Measurements from ENCODE around the gene POC5. TPM values are rescaled to one million over a fixed set of nuclear protein-coding genes. Genes with fewer than 3 reads are reported as not detected.
A peak's percentile ranks its signal among the peaks of the same experiment; 100 is the strongest.

The POC5 gene
- total RNA-seq, 2 donors from 2014 or later, result 9.2 to 18.3 TPM

DNA sequence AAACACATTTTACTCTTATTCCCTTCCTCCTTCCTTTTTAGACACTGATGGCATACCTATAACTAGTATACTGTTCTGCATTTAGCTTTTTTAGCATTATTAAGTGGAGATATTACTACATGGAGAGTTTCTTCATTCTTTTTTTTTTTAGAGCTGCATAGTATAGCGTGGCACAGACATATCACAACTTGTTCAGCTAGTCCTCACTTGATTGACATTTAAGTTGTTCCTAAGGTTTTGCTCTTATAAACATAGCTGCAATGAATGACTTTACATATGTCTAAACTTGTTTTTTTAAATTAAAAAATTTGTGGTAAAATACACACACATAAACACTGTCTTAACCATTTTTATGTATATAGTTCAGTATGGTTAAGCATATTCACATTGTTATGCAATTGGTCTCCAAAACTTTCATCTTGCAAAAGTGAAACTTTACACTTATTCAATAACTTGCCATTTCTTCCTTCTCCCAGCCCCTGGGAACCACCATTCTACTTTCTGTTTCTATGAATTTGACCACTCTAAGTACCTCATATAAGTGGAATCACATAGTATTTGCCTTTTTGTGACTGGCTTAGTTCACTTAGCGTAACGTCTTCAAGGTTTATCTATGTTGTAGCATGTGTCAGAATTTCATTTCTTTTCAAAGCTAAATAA lies 57.3 kb downstream of the POC5 start:
- Mint-ChIP-seq H3K9me3 (no peaks in the 10 kb centered on the region), H3K36me3 (ENCODE audit: low read depth) (no peaks in the 10 kb centered on the region), H3K4me3 (no peak overlapping the region), H3K27me3 (no peaks in the 10 kb centered on the region), H3K4me1 (no peaks in the 10 kb centered on the region), H3K27ac (no peak overlapping the region)
- ATAC-seq (replicated peaks), result no peak

- Mint-ChIP-seq H3K4me1 (no peaks in the 10 kb centered on the region), H3K27ac (no peak overlapping the region), H3K27me3 (peaks cover 3% of the 10 kb centered on the region), H3K9me3 (no peaks in the 10 kb centered on the region), H3K4me3 (no peak overlapping the region), H3K36me3 (ENCODE audit: low read depth) (no peaks in the 10 kb centered on the region)
- ATAC-seq (replicated peaks), result no peak
These were observed 60.8 kb downstream of the POC5 start for GRCh38 chr5:75656311-75657003.

DNA sequence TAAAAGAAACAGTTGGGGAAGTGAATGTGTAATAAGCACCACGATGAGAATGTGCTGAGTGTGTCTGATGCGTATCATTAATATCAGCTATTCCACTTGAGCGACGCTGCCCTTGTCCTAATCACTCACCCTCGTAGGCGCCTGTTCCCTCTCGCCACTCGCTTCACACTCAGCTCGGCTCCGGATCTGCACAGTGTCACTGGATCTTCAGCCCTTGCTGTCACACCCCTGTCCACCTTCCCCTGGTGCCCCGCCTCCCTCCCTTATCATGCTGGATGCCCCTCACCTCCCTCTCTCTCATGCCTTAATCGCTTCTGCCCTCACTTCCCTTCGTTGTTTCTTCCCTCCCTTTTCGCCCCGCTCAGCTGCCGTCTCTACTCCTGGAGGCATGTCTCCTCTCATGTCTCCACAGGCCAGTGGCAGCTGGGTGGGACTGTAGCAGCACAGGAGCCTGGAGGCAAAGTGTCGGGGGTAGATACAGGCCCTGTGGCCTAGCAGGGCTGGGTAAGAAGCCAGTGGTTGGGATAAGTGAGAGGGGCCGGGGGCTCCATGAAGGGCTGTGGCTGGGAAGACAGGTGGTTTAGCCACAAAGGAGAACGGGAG lies 62.4 kb downstream of the POC5 start:
- Mint-ChIP-seq H3K27ac (peak overlapping the region; percentile 28), H3K36me3 (ENCODE audit: low read depth) (no peaks in the 10 kb centered on the region), H3K4me1 (no peaks in the 10 kb centered on the region), H3K27me3 (peaks cover 3% of the 10 kb centered on the region), H3K9me3 (no peaks in the 10 kb centered on the region), H3K4me3 (no peak overlapping the region)
- no peak for ATAC-seq (replicated peaks)

DNA sequence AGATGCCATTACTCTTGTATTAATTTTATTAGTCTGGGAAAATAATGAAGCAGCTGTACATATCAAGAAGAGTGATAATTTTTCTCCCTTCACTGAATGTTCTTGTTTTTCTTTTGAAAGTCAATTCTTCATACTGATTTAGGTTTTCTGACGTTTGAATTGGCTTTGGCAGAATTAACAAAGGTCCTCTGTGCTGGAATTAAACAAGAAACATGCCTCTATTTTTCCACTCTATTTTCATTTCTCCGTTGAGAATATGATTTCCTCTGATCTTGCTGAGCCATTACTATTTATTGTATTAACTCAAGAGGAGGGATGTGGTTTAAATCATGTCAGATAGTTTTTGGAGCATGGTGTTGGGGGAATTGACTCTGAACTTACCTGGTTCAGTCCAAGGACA lies 63.7 kb downstream of the POC5 start:
- Mint-ChIP-seq H3K27ac (no peak overlapping the region), H3K4me3 (no peak overlapping the region), H3K4me1 (no peaks in the 10 kb centered on the region), H3K27me3 (peaks cover 3% of the 10 kb centered on the region), H3K36me3 (ENCODE audit: low read depth) (no peaks in the 10 kb centered on the region), H3K9me3 (no peaks in the 10 kb centered on the region)
- ATAC-seq (replicated peaks), result no peak

GRCh38 chr5:75651575-75652238 lies 65.5 kb downstream of the POC5 start:
- ATAC-seq (replicated peaks), result no peak
- Mint-ChIP-seq H3K4me1 (no peaks in the 10 kb centered on the region), H3K27ac (no peak overlapping the region), H3K27me3 (peaks cover 3% of the 10 kb centered on the region), H3K4me3 (no peak overlapping the region), H3K36me3 (ENCODE audit: low read depth) (no peaks in the 10 kb centered on the region), H3K9me3 (no peaks in the 10 kb centered on the region)

GRCh38 chr5:75648712-75649111 lies 68.5 kb downstream of the POC5 start:
- Mint-ChIP-seq H3K9me3 (no peaks in the 10 kb centered on the region), H3K27me3 (no peaks in the 10 kb centered on the region), H3K4me1 (no peaks in the 10 kb centered on the region), H3K4me3 (no peak overlapping the region), H3K36me3 (ENCODE audit: low read depth) (no peaks in the 10 kb centered on the region), H3K27ac (no peak overlapping the region)
- ATAC-seq (replicated peaks), result peak; percentile 57

GRCh38 chr5:75640826-75641225 lies 76.4 kb downstream of the POC5 start:
- Mint-ChIP-seq H3K36me3 (ENCODE audit: low read depth) (no peaks in the 10 kb centered on the region), H3K9me3 (peaks cover 4% of the 10 kb centered on the region), H3K4me1 (no peaks in the 10 kb centered on the region), H3K27me3 (peaks cover 3% of the 10 kb centered on the region), H3K27ac (no peak overlapping the region), H3K4me3 (no peak overlapping the region)
- ATAC-seq (replicated peaks), result no peak

- no peaks in the 10 kb centered on the region for H3K36me3 Mint-ChIP-seq (ENCODE audit: low read depth)
- H3K4me3 Mint-ChIP-seq, result no peak overlapping the region
- H3K27me3 Mint-ChIP-seq, result peaks cover 3% of the 10 kb centered on the region
- ATAC-seq (replicated peaks), result no peak
- no peak overlapping the region for H3K27ac Mint-ChIP-seq
- H3K9me3 Mint-ChIP-seq, result peaks cover 4% of the 10 kb centered on the region
- H3K4me1 Mint-ChIP-seq, result no peaks in the 10 kb centered on the region
These were observed 76.8 kb downstream of the POC5 start for GRCh38 chr5:75640395-75640794.

DNA sequence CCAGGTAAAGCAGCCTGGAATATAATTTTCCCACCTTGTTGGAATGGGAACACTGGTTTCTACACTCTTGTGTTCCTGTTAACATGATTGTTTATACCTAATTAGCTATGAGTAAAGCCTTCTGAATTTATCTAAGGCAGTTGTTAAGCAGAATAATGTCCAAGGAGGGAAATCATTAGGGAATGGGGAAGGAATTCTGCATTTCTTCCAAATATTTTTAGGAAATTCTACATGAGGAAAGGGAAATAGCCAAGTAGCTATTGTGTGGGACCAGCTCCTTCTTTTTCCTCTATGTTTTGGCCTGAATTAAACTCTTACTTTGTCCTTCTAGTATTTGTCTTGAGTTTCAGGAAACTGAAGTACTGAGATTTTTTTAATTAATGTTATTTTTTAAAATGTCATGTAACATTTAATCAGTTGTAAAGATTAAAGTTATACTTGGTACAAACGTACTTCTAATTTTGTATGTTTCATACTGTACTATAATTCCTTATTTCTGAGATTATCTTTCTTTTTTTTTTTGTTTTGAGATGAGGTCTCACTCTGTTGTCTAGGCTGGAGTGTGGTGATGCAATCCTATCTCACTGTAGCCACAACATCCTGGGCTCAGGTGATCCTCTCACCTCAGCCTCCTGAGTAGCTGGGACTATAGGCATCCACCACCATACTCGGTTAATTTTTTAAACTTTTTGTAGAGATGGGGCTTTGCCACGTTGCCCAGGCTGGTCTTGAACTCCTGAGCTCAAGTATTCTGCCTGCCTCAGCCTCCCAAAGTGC lies 77.5 kb downstream of the POC5 start:
- Mint-ChIP-seq H3K9me3 (peaks cover 4% of the 10 kb centered on the region), H3K27me3 (peaks cover 3% of the 10 kb centered on the region), H3K27ac (no peak overlapping the region), H3K4me1 (no peaks in the 10 kb centered on the region), H3K4me3 (no peak overlapping the region), H3K36me3 (ENCODE audit: low read depth) (no peaks in the 10 kb centered on the region)
- ATAC-seq (replicated peaks), result no peak

DNA sequence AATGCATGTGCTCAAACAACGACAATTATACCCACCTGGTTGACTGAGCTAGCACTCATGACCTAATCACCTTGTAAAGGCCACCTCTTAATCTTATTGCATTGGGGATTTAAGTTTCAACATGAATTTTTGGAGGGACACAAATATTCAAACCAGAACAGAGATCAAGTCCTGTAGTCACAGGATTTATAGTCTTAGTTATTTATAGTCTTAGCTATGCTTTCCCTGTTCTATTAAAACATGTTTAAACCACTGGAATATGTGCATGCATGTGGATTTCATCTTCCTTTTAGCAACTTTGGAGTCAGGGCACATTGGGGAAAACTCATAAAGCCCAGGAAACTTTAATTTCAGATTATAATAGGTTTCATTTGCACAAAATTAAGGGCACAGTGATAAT lies 79.3 kb downstream of the POC5 start:
- Mint-ChIP-seq H3K4me1 (no peaks in the 10 kb centered on the region), H3K27ac (no peak overlapping the region), H3K4me3 (no peak overlapping the region), H3K27me3 (peaks cover 3% of the 10 kb centered on the region), H3K36me3 (ENCODE audit: low read depth) (no peaks in the 10 kb centered on the region), H3K9me3 (peaks cover 7% of the 10 kb centered on the region)
- ATAC-seq (replicated peaks), result no peak

- no peaks in the 10 kb centered on the region for H3K36me3 Mint-ChIP-seq (ENCODE audit: low read depth)
- no peak overlapping the region for H3K27ac Mint-ChIP-seq
- peaks cover 3% of the 10 kb centered on the region for H3K27me3 Mint-ChIP-seq
- H3K4me3 Mint-ChIP-seq, result no peak overlapping the region
- no peaks in the 10 kb centered on the region for H3K4me1 Mint-ChIP-seq
- ATAC-seq (replicated peaks), result no peak
- H3K9me3 Mint-ChIP-seq, result peaks cover 7% of the 10 kb centered on the region
These were observed 84.9 kb downstream of the POC5 start for GRCh38 chr5:75632321-75632720.

- Mint-ChIP-seq H3K4me1 (no peaks in the 10 kb centered on the region), H3K4me3 (no peak overlapping the region), H3K27me3 (no peaks in the 10 kb centered on the region), H3K36me3 (ENCODE audit: low read depth) (no peaks in the 10 kb centered on the region), H3K27ac (no peak overlapping the region), H3K9me3 (peaks cover 3% of the 10 kb centered on the region)
- no peak for ATAC-seq (replicated peaks)
These were observed 86.4 kb downstream of the POC5 start for GRCh38 chr5:75630875-75631274.

- no peak overlapping the region for H3K4me3 Mint-ChIP-seq
- ATAC-seq (replicated peaks), result no peak
- no peaks in the 10 kb centered on the region for H3K4me1 Mint-ChIP-seq
- H3K27ac Mint-ChIP-seq, result peak overlapping the region; percentile 7
- no peaks in the 10 kb centered on the region for H3K36me3 Mint-ChIP-seq (ENCODE audit: low read depth)
- H3K27me3 Mint-ChIP-seq, result no peaks in the 10 kb centered on the region
- no peaks in the 10 kb centered on the region for H3K9me3 Mint-ChIP-seq
These were observed 89.4 kb downstream of the POC5 start for GRCh38 chr5:75627801-75628200.

DNA sequence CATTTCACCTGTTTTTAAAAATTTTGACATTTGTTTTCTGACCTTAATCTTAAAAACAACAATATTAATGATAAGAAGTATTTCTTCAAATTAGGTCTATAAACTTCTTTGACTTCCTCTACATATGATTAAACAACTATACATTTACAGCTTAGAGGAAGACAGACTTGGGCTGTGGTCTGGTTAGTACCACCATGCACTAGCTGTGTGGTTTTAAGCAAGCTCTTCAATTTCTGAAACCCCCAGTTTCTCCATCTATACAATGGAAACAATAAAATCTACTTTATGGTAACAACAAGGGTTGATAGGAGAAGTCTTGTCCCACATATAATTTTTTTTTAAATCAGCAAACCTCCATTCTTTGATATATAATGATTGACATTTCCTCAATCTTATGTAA lies 90.3 kb downstream of the POC5 start:
- ATAC-seq (replicated peaks), result no peak
- Mint-ChIP-seq H3K27me3 (no peaks in the 10 kb centered on the region), H3K4me1 (no peaks in the 10 kb centered on the region), H3K4me3 (no peak overlapping the region), H3K27ac (no peak overlapping the region), H3K9me3 (no peaks in the 10 kb centered on the region), H3K36me3 (ENCODE audit: low read depth) (no peaks in the 10 kb centered on the region)
